Measurements from ENCODE around the gene RPL37A. TPM values are rescaled to one million over a fixed set of nuclear protein-coding genes. Genes with fewer than 3 reads are reported as not detected.

Gene RPL37A
- total RNA-seq, 1 donor from 2014 or later: 749 TPM

- peak; percentile 81 for DNase-seq (ENCODE audit: low read depth)
Measured at GRCh38 chr2:216490061-216490460, 8.6 kb upstream of the RPL37A start.

GRCh38 chr2:216491793-216492596, 6.6 kb upstream of the RPL37A start:
- no peak for DNase-seq (ENCODE audit: low read depth)

- DNase-seq (ENCODE audit: low read depth): peak; percentile 75
Measured at GRCh38 chr2:216492597-216493333, 5.9 kb upstream of the RPL37A start.

- DNase-seq (ENCODE audit: low read depth): no peak
Measured at GRCh38 chr2:216493334-216493685, 5.3 kb upstream of the RPL37A start.

- DNase-seq (ENCODE audit: low read depth): peak; percentile 26
Measured at GRCh38 chr2:216495656-216496055, 3.0 kb upstream of the RPL37A start.

- DNase-seq (ENCODE audit: low read depth): no peak
Measured at GRCh38 chr2:216497382-216498069, 1.1 kb upstream of the RPL37A start.

GRCh38 chr2:216498070-216498378, 620 bp upstream of the RPL37A start:
- DNase-seq (ENCODE audit: low read depth): no peak

GRCh38 chr2:216499641-216500218, 1.1 kb downstream of the RPL37A start:
- no peak for DNase-seq (ENCODE audit: low read depth)

GRCh38 chr2:216500572-216500971, 1.9 kb downstream of the RPL37A start:
- no peak for DNase-seq (ENCODE audit: low read depth)

- DNase-seq (ENCODE audit: low read depth): no peak
Measured at GRCh38 chr2:216501854-216502253, 3.2 kb downstream of the RPL37A start.

GRCh38 chr2:216502381-216503158, 3.9 kb downstream of the RPL37A start:
- DNase-seq (ENCODE audit: low read depth): no peak

GRCh38 chr2:216503159-216503629, 4.5 kb downstream of the RPL37A start:
- no peak for DNase-seq (ENCODE audit: low read depth)

- no peak for DNase-seq (ENCODE audit: low read depth)
Measured at GRCh38 chr2:216503697-216504375, 5.2 kb downstream of the RPL37A start.

- DNase-seq (ENCODE audit: low read depth): no peak
Measured at GRCh38 chr2:216504376-216504762, 5.7 kb downstream of the RPL37A start.

- no peak for DNase-seq (ENCODE audit: low read depth)
Measured at GRCh38 chr2:216505133-216506106, 6.8 kb downstream of the RPL37A start.

GRCh38 chr2:216507220-216508160, 8.8 kb downstream of the RPL37A start:
- DNase-seq (ENCODE audit: low read depth): no peak

GRCh38 chr2:216508229-216508628, 9.6 kb downstream of the RPL37A start:
- DNase-seq (ENCODE audit: low read depth): no peak

GRCh38 chr2:216516730-216517350, 18.2 kb downstream of the RPL37A start:
- peak; percentile 58 for DNase-seq (ENCODE audit: low read depth)

Measured in renal cortical epithelial cell (primary cell).